Ovary (tissue), 3 donors: Measurements from ENCODE around the gene SIPA1L3.

Experiments used
- EP300 ChIP-seq: sonication (generic); formaldehyde crosslinking; IDR thresholded peaks from one replicate; pipeline ENCODE4 v1.6.1; 2017; ENCODE audit warnings: antibody characterized with exemption
- POLR2A ChIP-seq: fragments of 450-650 bp; IDR thresholded peaks from one replicate; pipeline ENCODE4 v1.6.1; 2017; ENCODE audit warnings: antibody characterized with exemption, mild to moderate bottlenecking, moderate library complexity
- TF ChIP-seq, protein P1 (sequence below), 3 donors: fragments of 450-650 bp in 2 of 3; fragments of 200-600 bp in 1 of 3; IDR thresholded peaks; one replicate each; pipeline versions ENCODE4 v1.5.1 to v1.8.0; 2016 to 2022; ENCODE audit warnings: antibody characterized with exemption in 3 of 3, mild to moderate bottlenecking in 1 of 3
- donor health status: DM: no; HTN: no; CAD: no.

DNA sequence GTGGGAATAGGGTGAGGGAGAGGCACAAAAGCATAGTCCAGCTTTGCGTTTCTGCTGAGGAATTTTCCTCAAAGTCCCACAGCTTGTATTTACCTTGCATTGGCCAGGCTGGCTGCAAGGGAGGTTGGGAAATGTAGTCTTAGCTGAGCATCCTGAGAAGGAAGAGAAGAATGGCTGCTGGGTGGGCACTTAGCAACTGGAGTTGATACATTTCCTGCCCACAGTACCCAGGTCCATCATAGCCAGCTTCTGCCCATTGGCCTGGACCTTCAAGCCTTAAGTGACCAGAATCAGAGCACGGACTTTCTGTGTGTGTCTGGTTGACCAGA is 112.4 kb downstream of the SIPA1L3 start:
- TF ChIP-seq EP300 = no peak
- TF ChIP-seq POLR2A = no peak
- TF ChIP-seq, protein P1, sequence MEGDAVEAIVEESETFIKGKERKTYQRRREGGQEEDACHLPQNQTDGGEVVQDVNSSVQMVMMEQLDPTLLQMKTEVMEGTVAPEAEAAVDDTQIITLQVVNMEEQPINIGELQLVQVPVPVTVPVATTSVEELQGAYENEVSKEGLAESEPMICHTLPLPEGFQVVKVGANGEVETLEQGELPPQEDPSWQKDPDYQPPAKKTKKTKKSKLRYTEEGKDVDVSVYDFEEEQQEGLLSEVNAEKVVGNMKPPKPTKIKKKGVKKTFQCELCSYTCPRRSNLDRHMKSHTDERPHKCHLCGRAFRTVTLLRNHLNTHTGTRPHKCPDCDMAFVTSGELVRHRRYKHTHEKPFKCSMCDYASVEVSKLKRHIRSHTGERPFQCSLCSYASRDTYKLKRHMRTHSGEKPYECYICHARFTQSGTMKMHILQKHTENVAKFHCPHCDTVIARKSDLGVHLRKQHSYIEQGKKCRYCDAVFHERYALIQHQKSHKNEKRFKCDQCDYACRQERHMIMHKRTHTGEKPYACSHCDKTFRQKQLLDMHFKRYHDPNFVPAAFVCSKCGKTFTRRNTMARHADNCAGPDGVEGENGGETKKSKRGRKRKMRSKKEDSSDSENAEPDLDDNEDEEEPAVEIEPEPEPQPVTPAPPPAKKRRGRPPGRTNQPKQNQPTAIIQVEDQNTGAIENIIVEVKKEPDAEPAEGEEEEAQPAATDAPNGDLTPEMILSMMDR (IDR thresholded peaks at IDR 0.05) = no peak
